IgD-negative memory B cell (primary cell): ENCODE results near the gene GORASP1. TPM values are rescaled to one million over a fixed set of nuclear protein-coding genes. Genes with fewer than 3 reads are reported as not detected.
A peak's percentile ranks its signal among the peaks of the same experiment; 100 is the strongest.

Source experiments
- H3K27ac Mint-ChIP-seq, 3 donors: one replicate each; pipeline ENCODE4 v1.8.0; 2020 to 2022; ENCODE audit warnings: mild to moderate bottlenecking in 3 of 3, mixed read lengths in 3 of 3, moderate library complexity in 1 of 3
- H3K27me3 Mint-ChIP-seq: one replicate; pipeline ENCODE4 v1.8.0; 2021; ENCODE audit warnings: mixed read lengths
- H3K36me3 Mint-ChIP-seq: one replicate; pipeline ENCODE4 v1.8.0; 2020; ENCODE audit warnings: mild to moderate bottlenecking, mixed read lengths
- H3K4me1 Mint-ChIP-seq, 3 donors: one replicate each; pipeline ENCODE4 v1.8.0; 2020 to 2022; ENCODE audit warnings: mixed read lengths in 3 of 3, mild to moderate bottlenecking in 1 of 3
- H3K4me3 Mint-ChIP-seq, 4 donors: one replicate each; pipeline ENCODE4 v1.8.0; 2020 to 2022; ENCODE audit warnings: mild to moderate bottlenecking in 4 of 4, mixed read lengths in 4 of 4, moderate library complexity in 3 of 4
- H3K9me3 Mint-ChIP-seq, 3 donors: one replicate each; pipeline ENCODE4 v1.8.0; 2020 to 2021; ENCODE audit warnings: mixed read lengths in 3 of 3, mild to moderate bottlenecking in 1 of 3
- polyA plus RNA-seq: library from polyadenylated mRNA; unstranded; fragments of 300-500 nt; fragmentation: Illumina TruSeq; gene quantifications from one replicate; pipeline ENCODE4 v1.2.3, GENCODE V29; 2021

The GORASP1 gene
- polyA plus RNA-seq, 1 donor from 2014 or later: 33.3 TPM

DNA sequence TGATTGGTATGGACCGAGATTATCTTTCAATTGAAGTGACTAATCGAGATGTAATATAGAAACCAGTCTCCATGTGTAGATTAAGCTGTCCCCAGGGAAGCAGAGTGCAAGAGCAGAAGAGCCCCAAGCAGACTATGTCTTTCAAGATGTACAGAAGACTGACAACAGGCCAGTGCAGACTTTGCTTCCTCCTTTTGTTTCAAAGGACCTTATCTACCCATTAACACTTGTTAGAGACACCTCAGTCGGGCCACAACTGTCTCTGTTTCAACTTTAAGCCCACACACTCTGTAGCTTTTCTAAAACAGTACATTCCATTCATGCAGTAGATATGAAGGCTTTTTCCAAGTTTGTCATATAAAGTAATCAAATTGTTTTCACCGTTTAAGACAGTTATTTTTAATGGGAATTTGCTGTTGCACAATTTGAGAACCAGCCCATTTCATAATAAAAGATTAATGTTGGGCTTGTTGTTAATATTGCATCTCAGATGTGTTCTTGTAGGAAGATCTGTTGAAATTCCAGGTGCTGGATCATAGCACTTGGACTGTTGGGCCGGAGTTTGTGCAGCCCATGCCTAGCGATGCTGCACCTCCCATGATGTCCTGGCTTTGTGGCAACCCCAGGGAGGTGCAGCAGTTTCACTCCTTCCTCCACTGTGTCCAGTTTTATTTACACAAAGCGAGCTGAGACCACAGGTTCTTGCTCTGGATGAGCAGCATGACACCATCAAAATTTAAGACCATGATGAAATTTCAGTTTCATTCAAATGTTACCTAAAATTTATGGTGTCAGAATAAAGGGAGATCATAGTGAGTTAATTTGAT, 12.4 kb downstream of the GORASP1 start:
- H3K27me3 Mint-ChIP-seq: no peaks in the 10 kb centered on the region
- H3K36me3 Mint-ChIP-seq: no peaks in the 10 kb centered on the region
- no peaks in the 10 kb centered on the region for H3K9me3 Mint-ChIP-seq
- no peaks in the 10 kb centered on the region for H3K4me1 Mint-ChIP-seq
- no peak overlapping the region for H3K4me3 Mint-ChIP-seq
- H3K27ac Mint-ChIP-seq: no peak overlapping the region

DNA sequence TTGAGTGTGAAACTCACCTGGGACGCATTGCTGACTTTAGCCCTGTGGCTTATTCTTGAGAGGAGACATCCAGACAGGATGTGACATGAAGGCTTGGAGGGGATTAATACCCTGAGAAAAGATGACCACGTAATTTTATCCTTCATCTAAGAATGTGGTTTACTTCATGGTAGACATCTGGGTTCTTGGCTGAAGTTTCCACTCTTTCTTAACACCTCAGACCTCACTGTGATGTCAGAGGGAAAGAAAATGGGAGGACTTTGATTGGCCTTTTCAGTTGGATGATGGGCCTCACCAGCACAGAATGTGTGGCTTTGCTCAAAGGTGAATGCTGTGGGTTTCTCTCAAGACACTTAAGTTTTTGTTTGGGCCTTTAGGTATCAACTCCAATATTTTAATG, 16.5 kb downstream of the GORASP1 start:
- no peak overlapping the region for H3K27ac Mint-ChIP-seq
- peaks cover 10 to 13% (median 10%) of the 10 kb centered on the region in 3 donors for H3K4me1 Mint-ChIP-seq
- H3K9me3 Mint-ChIP-seq: no peaks in the 10 kb centered on the region
- no peaks in the 10 kb centered on the region for H3K36me3 Mint-ChIP-seq
- H3K27me3 Mint-ChIP-seq: no peaks in the 10 kb centered on the region
- H3K4me3 Mint-ChIP-seq: no peak overlapping the region

DNA sequence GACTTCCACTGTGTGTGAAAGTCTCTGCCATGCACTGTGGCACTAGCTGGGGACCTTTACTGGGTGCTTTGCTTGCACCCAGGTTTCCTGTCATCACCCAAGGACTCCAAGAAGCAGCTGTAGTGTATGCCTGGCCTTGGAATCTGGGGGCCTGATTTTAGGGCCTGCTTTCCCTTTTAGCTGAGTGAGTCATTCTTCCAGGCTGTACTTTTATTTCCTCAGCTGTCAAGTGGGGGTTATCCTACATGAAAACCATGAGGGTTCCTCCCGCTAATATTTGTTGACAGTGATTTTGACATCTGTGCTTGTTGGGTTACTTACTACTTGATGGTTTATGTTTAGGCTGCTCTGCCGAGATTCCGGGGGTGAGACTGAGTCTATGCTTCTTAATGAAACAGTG, 18.5 kb downstream of the GORASP1 start:
- peak overlapping the region in 1 of 3 donors; percentile 67 for H3K27ac Mint-ChIP-seq
- H3K4me1 Mint-ChIP-seq: peaks cover 12 to 20% (median 12%) of the 10 kb centered on the region in 3 donors
- no peaks in the 10 kb centered on the region for H3K27me3 Mint-ChIP-seq
- no peaks in the 10 kb centered on the region for H3K9me3 Mint-ChIP-seq
- no peaks in the 10 kb centered on the region for H3K36me3 Mint-ChIP-seq
- H3K4me3 Mint-ChIP-seq: no peak overlapping the region

DNA sequence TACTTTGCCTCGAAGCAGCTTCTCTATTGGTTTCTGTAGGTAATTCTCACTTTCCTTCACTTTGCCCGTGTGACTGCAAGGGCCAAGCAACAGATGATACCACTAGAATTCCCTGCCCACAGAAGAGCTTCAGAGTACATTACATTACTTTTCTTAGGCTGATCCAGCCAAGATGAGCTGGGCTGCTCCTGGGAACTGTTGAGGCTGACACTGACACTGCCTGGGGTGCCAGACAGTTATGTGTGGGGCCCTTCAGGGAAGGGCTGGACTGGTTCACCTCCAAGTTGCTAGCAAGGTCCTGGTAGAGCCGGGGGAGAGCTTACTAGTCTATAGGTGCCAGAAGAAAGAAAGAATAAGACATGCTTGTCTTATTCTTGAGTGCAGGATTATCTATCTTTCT, 19.0 kb downstream of the GORASP1 start:
- H3K9me3 Mint-ChIP-seq: no peaks in the 10 kb centered on the region
- H3K27me3 Mint-ChIP-seq: no peaks in the 10 kb centered on the region
- no peak overlapping the region for H3K4me3 Mint-ChIP-seq
- peaks cover 12 to 20% (median 13%) of the 10 kb centered on the region in 3 donors for H3K4me1 Mint-ChIP-seq
- no peak overlapping the region for H3K27ac Mint-ChIP-seq
- H3K36me3 Mint-ChIP-seq: no peaks in the 10 kb centered on the region

DNA sequence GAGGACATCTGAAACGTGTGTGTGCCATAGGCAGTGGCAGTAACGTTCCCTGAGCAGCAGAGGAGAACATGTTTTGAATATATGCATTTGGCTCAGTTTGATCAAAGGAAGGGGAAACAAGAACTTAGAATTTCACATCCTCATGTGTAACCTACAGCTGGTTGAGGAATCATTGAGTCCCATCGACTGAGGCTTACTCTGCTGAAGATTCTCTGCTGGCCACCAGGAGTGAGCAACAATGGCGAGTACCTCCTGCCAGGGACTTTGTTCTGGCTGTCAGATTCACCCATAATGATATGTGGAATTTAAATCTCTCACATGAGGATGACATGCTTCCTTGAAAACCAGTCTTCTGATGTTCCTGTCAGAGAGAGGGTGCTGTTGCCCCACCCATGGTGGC, 21.3 kb downstream of the GORASP1 start:
- Mint-ChIP-seq H3K4me1 (peaks cover 12 to 24% (median 20%) of the 10 kb centered on the region in 3 donors), H3K27me3 (no peaks in the 10 kb centered on the region), H3K27ac (peak overlapping the region in 1 of 3 donors; percentile 7), H3K36me3 (no peaks in the 10 kb centered on the region), H3K4me3 (peak overlapping the region in 2 of 4 donors; percentile 80 to 83), H3K9me3 (no peaks in the 10 kb centered on the region)

DNA sequence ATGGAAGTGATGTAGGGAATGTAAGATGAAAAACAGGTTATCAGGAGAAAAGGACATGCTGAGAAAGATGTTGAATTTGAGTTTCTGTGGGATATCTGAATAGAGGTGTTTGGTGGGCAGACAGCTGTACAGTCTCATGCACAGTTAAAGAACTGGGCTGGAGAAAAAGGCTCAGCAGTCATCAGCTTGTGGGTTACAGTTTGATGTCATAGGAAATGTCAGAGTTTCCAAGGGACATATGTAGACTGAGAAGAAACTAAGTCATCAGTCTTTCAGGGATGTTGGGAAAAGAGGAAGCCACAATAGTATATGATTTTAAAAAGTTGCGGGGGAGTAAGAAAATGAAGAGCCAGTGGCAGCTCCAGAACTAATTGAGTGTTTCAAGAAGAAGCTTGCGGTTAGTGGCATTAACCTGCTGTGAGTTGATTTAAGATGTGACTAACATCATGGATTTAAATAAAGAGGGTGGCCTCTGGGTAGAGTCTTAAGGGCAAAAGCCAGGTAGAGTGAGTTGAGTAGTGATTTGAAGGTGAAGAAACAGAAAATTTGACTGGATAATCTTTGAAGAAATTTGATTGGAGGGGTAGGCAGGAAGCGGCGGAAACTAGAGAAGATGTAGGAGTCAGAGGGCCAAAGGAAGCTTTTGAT, 24.6 kb downstream of the GORASP1 start:
- H3K27ac Mint-ChIP-seq: no peak overlapping the region
- no peaks in the 10 kb centered on the region for H3K27me3 Mint-ChIP-seq
- H3K9me3 Mint-ChIP-seq: no peaks in the 10 kb centered on the region
- H3K36me3 Mint-ChIP-seq: peaks cover 6% of the 10 kb centered on the region
- H3K4me3 Mint-ChIP-seq: no peak overlapping the region
- peaks cover 12 to 24% (median 20%) of the 10 kb centered on the region in 3 donors for H3K4me1 Mint-ChIP-seq

DNA sequence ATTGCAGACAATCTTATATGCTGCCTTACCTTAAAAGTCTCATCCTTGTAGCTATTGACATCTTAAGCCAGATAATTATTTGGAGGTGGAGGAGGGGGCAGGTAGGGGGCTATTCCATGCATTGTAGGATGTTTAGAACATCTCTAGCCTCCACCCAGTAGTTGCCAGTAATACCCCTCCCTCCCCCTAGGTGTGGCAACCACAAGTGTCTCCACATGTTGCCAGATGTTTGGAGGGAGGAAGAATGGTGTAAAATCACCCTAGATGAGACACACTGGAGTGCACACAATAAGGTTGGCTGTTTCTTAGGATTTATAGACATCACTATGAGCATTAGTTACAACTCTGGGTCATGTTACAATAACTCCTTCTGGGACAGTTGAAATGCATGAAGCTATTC, 27.4 kb downstream of the GORASP1 start:
- Mint-ChIP-seq H3K9me3 (no peaks in the 10 kb centered on the region), H3K4me3 (no peak overlapping the region), H3K27me3 (no peaks in the 10 kb centered on the region), H3K27ac (no peak overlapping the region), H3K36me3 (peaks cover 11% of the 10 kb centered on the region), H3K4me1 (peaks cover 0 to 12% (median 6%) of the 10 kb centered on the region in 3 donors)

DNA sequence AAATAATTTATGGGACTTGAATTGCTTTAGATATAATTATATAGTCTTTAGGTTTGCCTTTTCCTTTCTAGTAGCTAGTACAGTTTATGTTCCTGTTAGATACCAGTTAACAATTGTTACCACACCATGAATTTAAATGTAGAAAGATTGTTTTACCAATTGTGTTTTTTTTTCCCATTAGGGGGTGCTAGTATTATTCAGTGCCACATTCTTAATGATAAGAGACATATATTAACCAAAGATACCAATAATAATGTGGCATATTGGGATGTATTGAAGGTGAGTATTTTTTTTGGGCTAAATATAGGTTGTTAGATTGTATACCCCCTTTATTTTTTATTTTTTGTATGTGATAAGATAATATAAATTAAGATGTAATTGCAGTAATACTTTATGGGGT, 27.9 kb downstream of the GORASP1 start:
- peaks cover 13% of the 10 kb centered on the region for H3K36me3 Mint-ChIP-seq

DNA sequence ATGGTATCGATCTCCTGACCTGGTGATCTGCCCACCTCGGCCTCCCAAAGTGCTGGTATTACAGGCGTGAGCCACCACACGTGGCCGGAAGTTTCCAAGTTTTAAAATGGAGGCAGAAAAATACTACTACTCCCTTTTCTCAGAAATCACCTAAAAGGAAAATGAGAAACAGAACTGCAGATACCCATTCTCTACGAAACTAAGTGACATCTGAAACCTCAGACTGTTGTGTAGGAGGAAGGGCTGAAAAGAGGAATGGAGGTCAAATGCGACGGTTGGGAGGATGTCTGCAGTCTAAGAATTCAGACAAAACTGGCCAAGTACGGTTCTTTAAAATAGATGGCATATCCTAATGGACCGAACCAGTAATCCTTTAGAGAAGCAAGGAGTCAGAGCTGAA, 31.5 kb downstream of the GORASP1 start:
- Mint-ChIP-seq H3K27ac (peak overlapping the region in 1 of 3 donors; percentile 57), H3K27me3 (no peaks in the 10 kb centered on the region), H3K9me3 (no peaks in the 10 kb centered on the region), H3K4me1 (peaks cover 0 to 8% (median 0%) of the 10 kb centered on the region in 3 donors), H3K36me3 (peaks cover 26% of the 10 kb centered on the region), H3K4me3 (no peak overlapping the region)

More for the DNA sequence above, 27.9 kb downstream of the GORASP1 start:
- H3K27me3 Mint-ChIP-seq: no peaks in the 10 kb centered on the region
- H3K4me3 Mint-ChIP-seq: no peak overlapping the region
- peak overlapping the region in 1 of 3 donors; percentile 19 for H3K27ac Mint-ChIP-seq
- peaks cover 0 to 12% (median 6%) of the 10 kb centered on the region in 3 donors for H3K4me1 Mint-ChIP-seq
- H3K9me3 Mint-ChIP-seq: no peaks in the 10 kb centered on the region

DNA sequence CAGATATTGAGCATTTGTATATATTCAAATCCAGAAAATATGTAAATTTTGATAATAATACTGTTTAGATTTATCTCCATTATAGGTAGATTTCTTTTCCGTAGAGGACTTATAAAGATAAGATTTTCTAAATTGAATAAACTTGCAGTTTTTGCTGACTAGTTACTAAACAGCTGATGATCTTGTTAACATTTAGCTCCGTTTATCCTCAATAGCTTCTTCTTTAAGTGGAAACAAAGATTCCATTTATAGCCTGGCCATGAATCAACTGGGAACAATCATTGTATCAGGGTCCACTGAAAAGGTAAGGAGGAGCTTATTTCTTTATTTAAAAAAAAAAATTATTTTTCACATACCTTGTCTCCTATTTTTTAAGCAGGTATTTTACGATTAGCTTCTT, 38.9 kb downstream of the GORASP1 start:
- Mint-ChIP-seq H3K4me3 (no peak overlapping the region), H3K27ac (no peak overlapping the region), H3K9me3 (no peaks in the 10 kb centered on the region), H3K36me3 (peaks cover 21% of the 10 kb centered on the region), H3K27me3 (no peaks in the 10 kb centered on the region), H3K4me1 (peaks cover 7 to 10% (median 9%) of the 10 kb centered on the region in 3 donors)

DNA sequence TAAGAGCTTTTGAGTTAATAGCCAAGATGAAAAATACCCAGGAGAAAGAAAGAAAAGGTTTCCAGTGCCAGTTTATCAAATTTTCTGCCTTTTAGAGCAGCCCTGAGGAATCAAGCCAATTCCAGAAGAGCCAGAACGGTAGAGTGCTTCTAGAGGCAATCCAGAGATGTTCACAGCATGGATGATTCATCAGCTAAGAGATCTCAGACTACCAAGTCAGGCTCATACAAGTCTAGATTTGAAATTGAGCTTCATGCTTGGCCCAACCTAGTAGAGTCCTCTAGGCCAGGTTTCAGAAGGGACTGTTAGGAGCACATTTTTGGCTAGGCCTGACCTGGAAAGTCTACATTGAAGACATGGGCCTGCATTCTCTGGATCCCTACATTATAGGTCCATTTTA, 40.1 kb downstream of the GORASP1 start:
- no peak overlapping the region for H3K27ac Mint-ChIP-seq
- peaks cover 8% of the 10 kb centered on the region for H3K36me3 Mint-ChIP-seq
- H3K4me1 Mint-ChIP-seq: peaks cover 7 to 11% (median 9%) of the 10 kb centered on the region in 3 donors
- H3K9me3 Mint-ChIP-seq: no peaks in the 10 kb centered on the region
- no peak overlapping the region for H3K4me3 Mint-ChIP-seq
- no peaks in the 10 kb centered on the region for H3K27me3 Mint-ChIP-seq

DNA sequence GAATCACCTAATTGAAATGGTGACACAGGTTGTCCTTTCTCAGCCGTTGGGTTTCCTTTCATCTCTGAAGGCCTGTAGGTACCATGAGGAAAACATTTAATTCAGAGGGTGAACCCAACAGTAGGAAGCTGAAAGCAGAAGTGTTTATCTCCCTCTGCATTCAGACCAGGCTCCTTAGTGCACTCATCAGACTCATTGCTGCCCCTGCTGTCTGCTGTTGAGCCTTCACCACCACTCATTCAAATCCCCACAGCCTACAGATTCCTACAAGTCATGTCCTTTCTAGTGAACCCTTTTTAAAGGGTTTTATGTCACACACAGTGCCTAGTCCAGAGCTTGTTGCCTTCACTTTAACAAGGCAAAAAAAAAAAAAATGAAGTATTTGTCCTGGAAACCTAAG, 42.2 kb downstream of the GORASP1 start:
- Mint-ChIP-seq H3K27me3 (no peaks in the 10 kb centered on the region), H3K27ac (peak overlapping the region in 1 of 3 donors; percentile 0), H3K4me3 (no peak overlapping the region), H3K36me3 (peaks cover 3% of the 10 kb centered on the region), H3K4me1 (peaks cover 9 to 22% (median 16%) of the 10 kb centered on the region in 3 donors), H3K9me3 (peaks cover 0 to 3% (median 0%) of the 10 kb centered on the region in 3 donors)

DNA sequence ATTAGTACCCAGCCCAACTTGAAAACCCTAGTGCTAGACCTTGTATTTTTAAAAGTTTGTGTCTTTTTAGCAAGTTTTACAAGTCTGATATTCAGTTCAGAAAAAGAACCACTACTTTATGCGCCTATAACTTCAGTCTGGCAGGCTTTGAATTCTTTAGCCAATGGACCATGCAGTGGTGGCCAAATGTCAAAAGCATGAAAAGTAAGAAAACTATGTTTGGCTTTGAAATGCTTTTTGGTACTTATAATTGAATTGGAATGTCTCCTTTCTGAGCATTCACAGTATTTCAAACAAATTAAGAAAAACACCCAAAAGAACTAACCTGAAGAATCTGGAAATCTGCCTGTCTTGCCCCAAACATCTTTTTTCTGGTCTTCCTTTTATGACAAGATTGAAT, 42.8 kb downstream of the GORASP1 start:
- Mint-ChIP-seq H3K4me3 (no peak overlapping the region), H3K36me3 (peaks cover 4% of the 10 kb centered on the region), H3K27me3 (no peaks in the 10 kb centered on the region), H3K27ac (peak overlapping the region in 1 of 3 donors; percentile 0), H3K9me3 (peaks cover 0 to 4% (median 0%) of the 10 kb centered on the region in 3 donors), H3K4me1 (peaks cover 10 to 22% (median 16%) of the 10 kb centered on the region in 3 donors)

DNA sequence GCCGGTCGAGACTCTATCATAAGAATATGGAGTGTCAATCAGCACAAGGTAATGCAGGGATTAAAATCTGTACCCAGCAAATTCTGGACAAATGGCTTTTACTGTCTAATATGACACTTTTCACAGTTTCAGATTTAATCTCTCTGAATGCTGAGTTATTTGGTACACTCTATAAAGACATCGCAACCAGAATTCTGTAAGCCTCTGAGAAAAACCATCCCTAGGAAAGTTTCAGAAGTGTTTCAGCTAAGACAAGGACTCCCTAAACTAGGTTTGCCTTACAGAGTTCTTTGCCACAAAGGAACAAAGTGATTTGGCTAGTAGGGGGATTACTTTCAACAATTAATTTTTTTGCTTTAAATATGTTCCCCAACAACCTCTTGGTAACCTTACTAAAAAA, 44.3 kb downstream of the GORASP1 start:
- Mint-ChIP-seq H3K4me3 (no peak overlapping the region), H3K27ac (no peak overlapping the region), H3K4me1 (peaks cover 18 to 30% (median 21%) of the 10 kb centered on the region in 3 donors), H3K36me3 (peaks cover 4% of the 10 kb centered on the region), H3K27me3 (no peaks in the 10 kb centered on the region), H3K9me3 (peaks cover 0 to 4% (median 0%) of the 10 kb centered on the region in 3 donors)

DNA sequence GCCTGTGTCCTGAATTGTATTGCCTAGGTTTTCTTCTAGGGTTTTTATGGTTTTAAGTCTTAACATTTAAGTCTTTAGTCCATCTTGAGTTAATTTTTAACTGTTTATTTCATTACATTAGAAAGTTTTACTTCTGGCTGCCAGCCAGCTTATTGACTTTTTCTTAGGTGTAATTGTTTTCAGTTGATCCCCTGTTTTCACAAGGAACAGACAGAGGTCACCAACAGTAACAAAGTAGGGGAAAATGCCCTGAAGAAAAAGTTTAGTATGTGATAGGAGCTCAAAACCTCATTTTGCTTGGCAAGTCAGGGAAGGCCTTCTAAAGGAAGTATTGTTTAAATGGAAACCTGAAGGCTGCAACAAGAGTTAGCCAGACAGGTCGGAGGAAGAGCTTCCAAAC, 45.2 kb downstream of the GORASP1 start:
- Mint-ChIP-seq H3K4me3 (peak overlapping the region in 1 of 4 donors; percentile 39), H3K27me3 (no peaks in the 10 kb centered on the region), H3K4me1 (peaks cover 18 to 31% (median 21%) of the 10 kb centered on the region in 3 donors), H3K36me3 (peaks cover 2% of the 10 kb centered on the region), H3K27ac (peak overlapping the region in 1 of 3 donors; percentile 64), H3K9me3 (peaks cover 0 to 4% (median 0%) of the 10 kb centered on the region in 3 donors)
